ENCODE measurements around the gene NOC3L. TPM values are rescaled to one million over a fixed set of nuclear protein-coding genes. Genes with fewer than 3 reads are reported as not detected.
A peak's percentile ranks its signal among the peaks of the same experiment; 100 is the strongest.
"Not testable (repeated sequence)": the region's sequence is repeated elsewhere in the genome, so short reads cannot be mapped to it uniquely, and the experiment has no call there.

Gene NOC3L
- total RNA-seq, 1 donor, result 21.0 TPM

GRCh38 chr10:94402204-94402842, 39.6 kb upstream of the NOC3L start, which contains the start of gene TBC1D12:
Gene TBC1D12 (plus strand): TSS chr10:94402541. CDS start chr10:94402614, 73 bp downstream.
- peak within 1 kb of the TSS; percentile 98 for H2AFZ ChIP-seq (ENCODE audit: low read length)
- peak; percentile 98 for DNase-seq (ENCODE audit: insufficient read length, low spot score, missing footprints)
- no peaks in the 10 kb centered on the region for H3K9me3 ChIP-seq (ENCODE audit: low read depth, low read length)
- peak within 1 kb of the TSS; percentile 94 for H3K4me2 ChIP-seq (ENCODE audit: insufficient read depth, low read length)
- TF ChIP-seq CTCF (IDR thresholded peaks at IDR 0.05; ENCODE audit: extremely low read depth, low read depth, low read length), result no peak
- peaks cover 3% of the 10 kb centered on the region for H3K4me1 ChIP-seq (ENCODE audit: insufficient read depth, low read length)
- peaks cover 43% of the 10 kb centered on the region for H3K79me2 ChIP-seq (ENCODE audit: insufficient read depth, low read length)
- no peaks in the 10 kb centered on the region for H3K27me3 ChIP-seq (ENCODE audit: insufficient read depth, low read length)
- peak within 1 kb of the TSS; percentile 91 for H3K4me3 ChIP-seq (ENCODE audit: insufficient read depth, low read length)
- H3K36me3 ChIP-seq (ENCODE audit: insufficient read depth, low read length), result no peaks in the 10 kb centered on the region
- peak within 1 kb of the TSS; percentile 68 for H3K27ac ChIP-seq (ENCODE audit: low read depth, low read length)
- peaks cover 15% of the 10 kb centered on the region for H4K20me1 ChIP-seq (ENCODE audit: insufficient read depth, low read length)

GRCh38 chr10:94398762-94399161, 36.0 kb upstream of the NOC3L start:
- H4K20me1 ChIP-seq (ENCODE audit: insufficient read depth, low read length), result no peaks in the 10 kb centered on the region
- no peaks in the 10 kb centered on the region for H3K36me3 ChIP-seq (ENCODE audit: insufficient read depth, low read length)
- H2AFZ ChIP-seq (ENCODE audit: low read length), result no peak overlapping the region
- no peak overlapping the region for H3K27ac ChIP-seq (ENCODE audit: low read depth, low read length)
- H3K79me2 ChIP-seq (ENCODE audit: insufficient read depth, low read length), result peaks cover 7% of the 10 kb centered on the region
- TF ChIP-seq CTCF (IDR thresholded peaks at IDR 0.05; ENCODE audit: extremely low read depth, low read depth, low read length), result no peak
- no peaks in the 10 kb centered on the region for H3K4me1 ChIP-seq (ENCODE audit: insufficient read depth, low read length)
- DNase-seq (ENCODE audit: insufficient read length, low spot score, missing footprints), result no peak
- no peak overlapping the region for H3K4me3 ChIP-seq (ENCODE audit: insufficient read depth, low read length)
- no peak overlapping the region for H3K4me2 ChIP-seq (ENCODE audit: insufficient read depth, low read length)
- no peaks in the 10 kb centered on the region for H3K9me3 ChIP-seq (ENCODE audit: low read depth, low read length)
- no peaks in the 10 kb centered on the region for H3K27me3 ChIP-seq (ENCODE audit: insufficient read depth, low read length)

GRCh38 chr10:94397549-94398370, 35.0 kb upstream of the NOC3L start:
- Histone ChIP-seq H3K27ac (ENCODE audit: low read depth, low read length) (no peak overlapping the region), H3K4me1 (ENCODE audit: insufficient read depth, low read length) (no peaks in the 10 kb centered on the region), H3K27me3 (ENCODE audit: insufficient read depth, low read length) (no peaks in the 10 kb centered on the region), H3K9me3 (ENCODE audit: low read depth, low read length) (no peaks in the 10 kb centered on the region), H4K20me1 (ENCODE audit: insufficient read depth, low read length) (no peaks in the 10 kb centered on the region), H3K36me3 (ENCODE audit: insufficient read depth, low read length) (no peaks in the 10 kb centered on the region), H3K4me3 (ENCODE audit: insufficient read depth, low read length) (no peak overlapping the region), H3K79me2 (ENCODE audit: insufficient read depth, low read length) (no peaks in the 10 kb centered on the region), H2AFZ (ENCODE audit: low read length) (no peak overlapping the region), H3K4me2 (ENCODE audit: insufficient read depth, low read length) (peak overlapping the region; percentile 1)
- TF ChIP-seq CTCF (IDR thresholded peaks at IDR 0.05; ENCODE audit: extremely low read depth, low read depth, low read length), result no peak
- peak; percentile 53 for DNase-seq (ENCODE audit: insufficient read length, low spot score, missing footprints)

DNA sequence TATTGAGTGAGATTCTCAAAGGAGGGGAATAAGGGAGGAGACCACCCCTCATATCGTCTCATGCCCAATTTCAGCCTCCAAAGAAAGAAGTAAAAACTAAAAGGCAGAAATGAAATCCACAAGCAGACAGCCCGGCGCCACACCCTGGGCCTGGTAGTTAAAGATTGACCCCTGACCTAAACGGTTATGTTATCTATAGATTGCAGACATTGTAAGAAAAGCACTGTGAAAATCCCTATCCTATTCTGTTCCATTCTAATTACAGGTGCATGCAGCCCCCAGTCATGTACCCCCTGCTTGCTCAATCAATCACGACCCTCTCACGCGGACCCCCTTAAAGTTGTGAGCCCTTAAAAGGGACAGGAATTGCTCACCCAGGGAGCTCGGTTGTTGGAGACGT, 29.4 kb upstream of the NOC3L start:
- not testable (repeated sequence) for DNase-seq (ENCODE audit: insufficient read length, low spot score, missing footprints); H2AFZ ChIP-seq (ENCODE audit: low read length); H3K27ac ChIP-seq (ENCODE audit: low read depth, low read length); H3K4me3 ChIP-seq (ENCODE audit: insufficient read depth, low read length); H3K4me2 ChIP-seq (ENCODE audit: insufficient read depth, low read length); H4K20me1 ChIP-seq (ENCODE audit: insufficient read depth, low read length); H3K79me2 ChIP-seq (ENCODE audit: insufficient read depth, low read length); H3K27me3 ChIP-seq (ENCODE audit: insufficient read depth, low read length); H3K4me1 ChIP-seq (ENCODE audit: insufficient read depth, low read length); H3K9me3 ChIP-seq (ENCODE audit: low read depth, low read length); H3K36me3 ChIP-seq (ENCODE audit: insufficient read depth, low read length)

DNA sequence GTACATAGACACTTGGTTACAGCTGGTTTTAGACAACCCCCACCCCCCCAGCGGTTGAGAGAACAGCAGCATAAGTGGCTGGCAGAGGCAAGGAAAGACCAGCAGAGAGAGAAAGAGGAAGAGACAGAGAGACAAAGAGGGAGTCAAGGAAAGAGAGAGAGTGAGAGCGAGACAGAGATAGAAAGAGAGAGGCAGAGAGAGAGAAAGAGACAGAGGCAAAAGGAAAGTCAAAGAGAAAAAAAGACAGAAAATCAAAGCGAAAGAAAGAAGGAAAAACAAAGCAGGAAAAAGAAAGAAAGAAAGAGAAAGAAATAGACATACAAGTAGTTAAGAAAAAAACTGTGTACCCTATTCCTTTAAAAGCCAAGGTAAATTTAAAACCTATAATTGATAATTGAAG, 23.0 kb upstream of the NOC3L start:
- H3K9me3 ChIP-seq (ENCODE audit: low read depth, low read length); H4K20me1 ChIP-seq (ENCODE audit: insufficient read depth, low read length); H3K4me1 ChIP-seq (ENCODE audit: insufficient read depth, low read length); H3K27ac ChIP-seq (ENCODE audit: low read depth, low read length); H3K27me3 ChIP-seq (ENCODE audit: insufficient read depth, low read length); H3K4me2 ChIP-seq (ENCODE audit: insufficient read depth, low read length); DNase-seq (ENCODE audit: insufficient read length, low spot score, missing footprints); H2AFZ ChIP-seq (ENCODE audit: low read length); H3K36me3 ChIP-seq (ENCODE audit: insufficient read depth, low read length); H3K4me3 ChIP-seq (ENCODE audit: insufficient read depth, low read length); H3K79me2 ChIP-seq (ENCODE audit: insufficient read depth, low read length): not testable (repeated sequence)

Data from osteoblast (primary cell).